Transverse colon (tissue), 4 donors: ENCODE data around the gene TERB1.

Experiments used
- EP300 ChIP-seq: sonication (generic); formaldehyde crosslinking; IDR thresholded peaks from one replicate; pipeline ENCODE4 v1.6.1; 2017; ENCODE audit warnings: antibody characterized with exemption, low read depth
- POLR2A ChIP-seq: fragments of 450-650 bp; IDR thresholded peaks from one replicate; pipeline ENCODE4 v1.6.1; 2016; ENCODE audit warnings: antibody characterized with exemption, mild to moderate bottlenecking, moderate library complexity
- POLR2AphosphoS5 ChIP-seq, 3 donors: sonication (generic); formaldehyde crosslinking; IDR thresholded peaks; one replicate each; pipeline ENCODE4 v1.6.1; 2016; ENCODE audit warnings: antibody characterized with exemption in 3 of 3
- TF ChIP-seq, protein P1 (sequence below), 5 experiments: fragments of 200-600 bp in 3 of 5; fragments of 450-650 bp in 2 of 5; sonication (generic) in 3 of 5; IDR thresholded peaks; 1 replicate in 2 of 5; 2 replicates in 3 of 5; pipeline ENCODE4 v1.5.1; 2016 to 2017; ENCODE audit warnings: antibody characterized with exemption in 5 of 5, inconsistent platforms in 3 of 5, mild to moderate bottlenecking in 2 of 5, moderate library complexity in 1 of 5

DNA sequence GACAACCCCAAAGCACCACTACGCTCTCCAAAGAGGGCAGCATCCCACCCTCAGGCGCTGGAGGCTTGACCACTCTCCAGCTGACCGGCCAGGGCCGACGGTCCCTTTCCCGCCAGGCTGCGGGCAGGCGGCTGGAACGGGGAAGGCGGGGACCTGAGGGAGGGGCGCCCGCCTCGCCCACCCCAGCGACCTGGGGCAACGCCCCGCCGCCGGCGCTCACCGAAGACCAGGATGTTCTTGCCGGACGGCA is 50.4 kb downstream of the TERB1 start:
- TF ChIP-seq, protein P1, sequence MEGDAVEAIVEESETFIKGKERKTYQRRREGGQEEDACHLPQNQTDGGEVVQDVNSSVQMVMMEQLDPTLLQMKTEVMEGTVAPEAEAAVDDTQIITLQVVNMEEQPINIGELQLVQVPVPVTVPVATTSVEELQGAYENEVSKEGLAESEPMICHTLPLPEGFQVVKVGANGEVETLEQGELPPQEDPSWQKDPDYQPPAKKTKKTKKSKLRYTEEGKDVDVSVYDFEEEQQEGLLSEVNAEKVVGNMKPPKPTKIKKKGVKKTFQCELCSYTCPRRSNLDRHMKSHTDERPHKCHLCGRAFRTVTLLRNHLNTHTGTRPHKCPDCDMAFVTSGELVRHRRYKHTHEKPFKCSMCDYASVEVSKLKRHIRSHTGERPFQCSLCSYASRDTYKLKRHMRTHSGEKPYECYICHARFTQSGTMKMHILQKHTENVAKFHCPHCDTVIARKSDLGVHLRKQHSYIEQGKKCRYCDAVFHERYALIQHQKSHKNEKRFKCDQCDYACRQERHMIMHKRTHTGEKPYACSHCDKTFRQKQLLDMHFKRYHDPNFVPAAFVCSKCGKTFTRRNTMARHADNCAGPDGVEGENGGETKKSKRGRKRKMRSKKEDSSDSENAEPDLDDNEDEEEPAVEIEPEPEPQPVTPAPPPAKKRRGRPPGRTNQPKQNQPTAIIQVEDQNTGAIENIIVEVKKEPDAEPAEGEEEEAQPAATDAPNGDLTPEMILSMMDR (IDR thresholded peaks at IDR 0.05), result no peak
- TF ChIP-seq POLR2AphosphoS5 (IDR thresholded peaks at IDR 0.05) (no peak), POLR2A (no peak), EP300 (no peak)
